Measurements from ENCODE around the gene CCDC81. TPM values are rescaled to one million over a fixed set of nuclear protein-coding genes. Genes with fewer than 3 reads are reported as not detected.

CCDC81 gene
- total RNA-seq, 2 experiments from 2014 or later: 0.27 to 0.47 TPM

DNA sequence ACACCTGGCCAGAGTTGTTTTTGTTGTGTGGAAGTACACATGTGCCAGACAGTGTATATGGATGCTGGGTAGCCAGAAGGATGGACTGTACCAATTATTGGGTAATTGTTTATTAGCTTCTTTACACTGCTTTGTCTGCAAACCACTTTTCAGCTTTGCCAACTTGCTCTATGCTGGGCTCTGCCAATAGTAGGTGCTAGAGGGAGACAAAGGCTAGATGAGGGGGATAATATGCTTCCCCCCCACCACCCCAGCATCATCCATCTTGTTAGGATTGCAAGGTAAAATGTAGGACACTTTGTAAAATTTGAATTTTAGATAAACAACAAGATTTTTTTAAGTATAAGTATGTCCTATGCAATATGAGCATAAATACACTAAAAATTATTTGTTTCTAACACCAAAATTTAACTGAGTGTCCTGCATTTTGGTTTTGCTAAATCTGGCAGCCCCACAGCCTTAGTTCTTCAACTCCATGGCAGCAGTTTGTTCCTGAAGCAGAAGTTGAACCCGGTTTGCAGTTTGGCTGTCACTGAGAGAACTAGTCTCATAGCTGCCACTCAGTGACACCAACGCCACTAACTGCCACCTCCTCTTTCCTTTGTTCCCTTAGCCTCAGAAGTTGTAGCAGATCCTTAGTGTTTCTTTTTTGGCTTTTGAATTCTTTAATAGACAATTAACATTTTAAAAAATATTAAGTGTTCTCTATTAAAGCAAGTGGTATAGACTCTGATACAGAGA is 78.8 kb downstream of the CCDC81 start:
- H3K27me3 Mint-ChIP-seq: no peaks in the 10 kb centered on the region
- H3K4me3 Mint-ChIP-seq: no peak overlapping the region
- Histone ChIP-seq H3K4me3 (ENCODE audit: low read length) (no peak overlapping the region), H3K36me3 (ENCODE audit: insufficient read depth, low read length) (no peaks in the 10 kb centered on the region), H3K4me1 (ENCODE audit: insufficient read depth, low read length) (no peaks in the 10 kb centered on the region), H3K27ac (ENCODE audit: low read depth in 1 of 2, low read length in 2 of 2) (no peak overlapping the region), H3K9me3 (ENCODE audit: control insufficient read depth in 1 of 2, insufficient read depth in 1 of 2, low read length in 2 of 2) (no peaks in the 10 kb centered on the region), H3K27me3 (ENCODE audit: control insufficient read depth in 1 of 2, insufficient read depth in 2 of 2, low read length in 2 of 2) (no peaks in the 10 kb centered on the region)
- ChIA-PET CTCF (no interaction called here), POLR2A (no interaction called here)
- DNase-seq: no peak
- H3K36me3 Mint-ChIP-seq (ENCODE audit: low read depth): no peaks in the 10 kb centered on the region
- no peak overlapping the region for H3K27ac Mint-ChIP-seq
- H3K4me1 Mint-ChIP-seq (ENCODE audit: low read depth): no peaks in the 10 kb centered on the region
- intact Hi-C loops (cut with DNase I, micrococcal nuclease): loop anchor here in 1 of 2 experiments (10.0 kb wide), 2 partner anchors 461 to 859 kb away; no protein-coding TSS in a partner anchor
- ATAC-seq (ENCODE audit: poor library complexity): no peak
- no peaks in the 10 kb centered on the region for H3K9me3 Mint-ChIP-seq
- TF ChIP-seq, protein P1, sequence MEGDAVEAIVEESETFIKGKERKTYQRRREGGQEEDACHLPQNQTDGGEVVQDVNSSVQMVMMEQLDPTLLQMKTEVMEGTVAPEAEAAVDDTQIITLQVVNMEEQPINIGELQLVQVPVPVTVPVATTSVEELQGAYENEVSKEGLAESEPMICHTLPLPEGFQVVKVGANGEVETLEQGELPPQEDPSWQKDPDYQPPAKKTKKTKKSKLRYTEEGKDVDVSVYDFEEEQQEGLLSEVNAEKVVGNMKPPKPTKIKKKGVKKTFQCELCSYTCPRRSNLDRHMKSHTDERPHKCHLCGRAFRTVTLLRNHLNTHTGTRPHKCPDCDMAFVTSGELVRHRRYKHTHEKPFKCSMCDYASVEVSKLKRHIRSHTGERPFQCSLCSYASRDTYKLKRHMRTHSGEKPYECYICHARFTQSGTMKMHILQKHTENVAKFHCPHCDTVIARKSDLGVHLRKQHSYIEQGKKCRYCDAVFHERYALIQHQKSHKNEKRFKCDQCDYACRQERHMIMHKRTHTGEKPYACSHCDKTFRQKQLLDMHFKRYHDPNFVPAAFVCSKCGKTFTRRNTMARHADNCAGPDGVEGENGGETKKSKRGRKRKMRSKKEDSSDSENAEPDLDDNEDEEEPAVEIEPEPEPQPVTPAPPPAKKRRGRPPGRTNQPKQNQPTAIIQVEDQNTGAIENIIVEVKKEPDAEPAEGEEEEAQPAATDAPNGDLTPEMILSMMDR (IDR thresholded peaks at IDR 0.05): no peak

DNA sequence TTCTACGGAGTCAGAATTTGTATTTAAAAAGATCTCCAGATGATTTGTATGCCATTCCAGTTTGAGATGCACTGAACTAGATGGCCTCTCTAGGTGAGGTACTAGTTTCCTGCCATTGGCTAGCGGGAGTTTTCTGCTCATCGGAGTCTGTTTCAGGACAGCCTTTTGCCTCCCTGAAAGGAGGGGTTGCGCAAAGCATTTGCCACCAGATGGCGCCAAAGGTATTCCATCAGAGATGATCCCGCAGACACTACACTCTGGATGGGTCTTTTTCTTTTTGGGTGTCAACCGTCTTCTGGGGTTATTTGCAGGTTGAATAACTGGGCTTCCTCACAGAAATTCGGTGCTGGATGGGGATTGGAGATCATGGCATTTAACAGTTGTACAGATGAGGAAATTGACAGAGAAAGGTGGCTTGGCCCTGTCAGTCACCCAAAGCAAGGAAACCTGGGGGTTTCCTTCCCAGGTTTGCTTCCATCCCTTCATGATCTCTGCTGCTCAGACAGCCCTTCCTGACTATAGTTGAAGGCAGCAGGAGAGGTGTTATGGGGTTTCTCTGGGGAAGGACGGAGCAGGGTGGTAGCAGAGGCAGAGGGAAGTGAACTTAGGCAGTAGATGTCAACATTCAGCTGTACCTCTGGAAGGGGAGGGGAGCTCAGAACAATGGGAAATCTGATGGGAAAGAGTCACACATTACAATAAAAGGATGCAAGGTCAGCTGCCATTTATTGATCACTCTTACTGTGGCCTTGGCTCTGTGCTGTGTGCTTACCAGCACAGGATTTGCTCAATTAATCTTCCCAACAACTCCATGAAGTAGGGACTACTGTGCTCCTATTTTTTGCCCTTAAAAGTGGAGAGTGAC is 81.6 kb downstream of the CCDC81 start:
- no peaks in the 10 kb centered on the region for H3K36me3 Mint-ChIP-seq (ENCODE audit: low read depth)
- intact Hi-C loops (cut with DNase I, micrococcal nuclease): loop anchor here (1.0 to 10.0 kb wide), 5 partner anchors 151 to 862 kb away; no protein-coding TSS in a partner anchor
- H3K4me3 ChIP-seq (ENCODE audit: low read length): no peak overlapping the region
- no peaks in the 10 kb centered on the region for H3K27me3 ChIP-seq (ENCODE audit: control insufficient read depth in 1 of 2, insufficient read depth in 2 of 2, low read length in 2 of 2)
- POLR2A ChIA-PET: no interaction called here
- TF ChIP-seq, protein P1 (IDR thresholded peaks at IDR 0.05): peak; percentile 91
- H3K27ac Mint-ChIP-seq: no peak overlapping the region
- no peaks in the 10 kb centered on the region for H3K9me3 Mint-ChIP-seq
- H3K4me1 ChIP-seq (ENCODE audit: insufficient read depth, low read length): no peaks in the 10 kb centered on the region
- CTCF ChIA-PET: no interaction called here
- H3K4me1 Mint-ChIP-seq (ENCODE audit: low read depth): no peaks in the 10 kb centered on the region
- ATAC-seq (ENCODE audit: poor library complexity) (peak; percentile 43), DNase-seq (peak; percentile 50 to 79 (median 65))
- no peak overlapping the region for H3K27ac ChIP-seq (ENCODE audit: low read depth in 1 of 2, low read length in 2 of 2)
- no peak overlapping the region for H3K4me3 Mint-ChIP-seq
- H3K36me3 ChIP-seq (ENCODE audit: insufficient read depth, low read length): no peaks in the 10 kb centered on the region
- H3K9me3 ChIP-seq (ENCODE audit: control insufficient read depth in 1 of 2, insufficient read depth in 1 of 2, low read length in 2 of 2): no peaks in the 10 kb centered on the region
- H3K27me3 Mint-ChIP-seq: no peaks in the 10 kb centered on the region

DNA sequence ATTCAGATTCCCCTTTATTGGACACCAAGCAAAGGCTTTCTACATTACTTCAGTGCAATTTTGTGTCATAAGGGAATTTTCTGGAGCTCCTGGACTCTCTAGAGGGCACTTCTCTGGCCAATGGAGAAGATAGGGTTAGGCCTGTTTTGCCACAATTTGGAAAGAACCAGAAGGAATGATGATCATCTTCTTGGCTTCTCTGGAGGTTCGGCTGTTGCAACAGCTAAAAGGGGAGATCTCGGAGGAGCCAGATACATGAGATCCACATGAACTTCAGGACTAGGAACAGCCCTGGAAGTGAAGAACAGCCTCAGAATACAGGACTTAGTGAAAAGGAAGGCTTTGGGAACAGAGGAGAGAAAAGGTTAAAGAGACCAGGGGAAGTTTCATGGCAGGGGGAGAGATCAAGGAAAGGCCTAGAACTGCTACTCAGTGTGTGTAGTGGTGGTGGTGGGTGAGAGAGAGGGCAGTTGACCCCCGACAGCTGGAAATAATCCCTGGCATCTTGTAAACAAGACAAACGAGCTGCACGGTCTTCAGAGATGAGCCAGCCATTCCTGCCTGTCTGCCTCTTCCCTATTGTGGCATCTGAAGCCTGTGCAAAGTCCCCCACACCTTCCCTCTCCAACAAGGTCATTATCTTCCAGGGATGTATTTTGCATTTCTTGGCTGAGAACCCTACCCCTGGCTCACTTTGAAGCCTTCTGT is 83.8 kb downstream of the CCDC81 start:
- CTCF ChIA-PET: no interaction called here
- no peaks in the 10 kb centered on the region for H3K27me3 ChIP-seq (ENCODE audit: control insufficient read depth in 1 of 2, insufficient read depth in 2 of 2, low read length in 2 of 2)
- no peaks in the 10 kb centered on the region for H3K9me3 ChIP-seq (ENCODE audit: control insufficient read depth in 1 of 2, insufficient read depth in 1 of 2, low read length in 2 of 2)
- Mint-ChIP-seq H3K4me3 (no peak overlapping the region), H3K36me3 (ENCODE audit: low read depth) (no peaks in the 10 kb centered on the region), H3K9me3 (no peaks in the 10 kb centered on the region), H3K4me1 (ENCODE audit: low read depth) (no peaks in the 10 kb centered on the region), H3K27ac (no peak overlapping the region), H3K27me3 (no peaks in the 10 kb centered on the region)
- H3K4me3 ChIP-seq (ENCODE audit: low read length): no peak overlapping the region
- H3K27ac ChIP-seq (ENCODE audit: low read depth in 1 of 2, low read length in 2 of 2): no peak overlapping the region
- no peaks in the 10 kb centered on the region for H3K4me1 ChIP-seq (ENCODE audit: insufficient read depth, low read length)
- TF ChIP-seq, protein P1 (IDR thresholded peaks at IDR 0.05): no peak
- intact Hi-C loops (cut with DNase I, micrococcal nuclease): loop anchor here in 1 of 2 experiments (5.0 to 10.0 kb wide), 4 partner anchors 149 to 864 kb away; no protein-coding TSS in a partner anchor
- POLR2A ChIA-PET: no interaction called here
- no peak for DNase-seq
- no peak for ATAC-seq (ENCODE audit: poor library complexity)
- H3K36me3 ChIP-seq (ENCODE audit: insufficient read depth, low read length): no peaks in the 10 kb centered on the region
